Measurements from ENCODE around the gene WBP1L. TPM values are rescaled to one million over a fixed set of nuclear protein-coding genes. Genes with fewer than 3 reads are reported as not detected.
A peak's percentile ranks its signal among the peaks of the same experiment; 100 is the strongest.
"Not testable (repeated sequence)": the region's sequence is repeated elsewhere in the genome, so short reads cannot be mapped to it uniquely, and the experiment has no call there.

WBP1L gene
- total RNA-seq, 1 donor from 2014 or later, result 38.9 TPM

DNA sequence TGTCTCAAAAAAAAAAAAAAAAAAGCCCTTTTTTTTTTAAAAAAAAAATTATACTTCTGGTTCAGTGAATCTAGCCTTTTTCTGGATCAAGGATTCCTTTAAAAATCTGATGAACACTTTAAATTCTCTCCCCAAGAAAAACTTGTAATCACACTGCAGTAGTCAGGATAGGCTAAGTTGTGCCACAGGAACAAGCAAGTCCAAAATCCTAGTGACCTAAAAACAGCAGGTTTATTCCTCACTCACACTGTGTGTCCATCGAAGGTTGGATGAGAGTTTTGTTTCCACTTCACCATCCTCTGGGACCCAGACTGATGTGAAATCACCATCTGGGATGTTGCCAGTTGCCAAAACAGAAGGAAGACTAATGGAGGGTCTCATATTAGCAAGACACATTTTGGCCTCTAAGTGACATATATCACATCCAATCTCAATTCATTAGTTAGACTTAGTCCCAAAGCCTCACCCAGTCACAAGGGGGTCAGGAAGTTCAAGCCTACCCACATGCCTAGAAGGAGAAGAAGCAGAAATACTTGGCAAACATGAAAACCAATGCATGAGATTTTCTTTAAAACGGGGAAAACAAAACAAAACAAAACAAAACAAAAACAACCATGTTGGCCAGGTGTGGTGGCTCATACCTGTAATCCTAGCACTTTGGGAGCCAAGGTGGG, 60.8 kb downstream of the WBP1L start:
- no peak for DNase-seq (ENCODE audit: low read depth in 2 of 2)

DNA sequence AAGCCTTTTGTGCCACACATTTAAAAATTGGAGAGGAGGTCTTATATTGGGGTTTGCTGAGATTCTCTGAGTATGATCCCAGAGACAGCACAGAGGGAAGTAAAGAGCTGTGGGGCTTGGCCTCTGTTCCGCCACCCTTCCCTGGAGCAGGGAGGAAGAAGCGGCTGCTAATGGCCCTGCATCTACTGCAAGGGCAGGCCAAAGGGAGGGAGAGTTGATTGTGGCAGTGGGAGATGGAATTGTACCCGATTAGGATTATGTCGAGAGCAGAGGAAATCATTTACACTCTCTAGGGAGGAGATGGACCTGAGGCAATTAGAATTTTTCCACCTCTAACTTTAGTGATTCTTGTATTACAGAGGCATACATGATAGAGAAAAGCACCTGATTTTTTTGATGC, 64.6 kb downstream of the WBP1L start:
- no peak for DNase-seq (ENCODE audit: low read depth in 2 of 2)

DNA sequence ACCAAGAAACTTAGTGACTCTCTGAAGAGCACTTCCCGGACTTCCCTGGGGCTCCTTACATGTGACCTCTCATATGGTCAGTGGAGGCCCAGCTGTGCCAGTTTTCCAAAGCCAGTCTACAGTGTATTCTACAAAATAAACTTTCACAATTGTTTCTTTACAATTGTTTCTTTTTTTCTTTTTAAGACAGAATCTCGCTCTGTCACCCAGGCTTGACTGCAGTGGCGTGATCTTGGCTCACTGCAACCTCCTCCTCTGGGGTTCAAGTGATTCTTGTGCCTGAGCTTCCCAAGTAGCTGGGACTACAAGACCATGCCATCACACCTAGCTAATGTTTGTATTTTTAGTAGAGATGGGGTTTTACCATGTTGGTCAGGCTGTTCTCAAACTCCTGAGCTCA, 67.6 kb downstream of the WBP1L start:
- no peak for DNase-seq (ENCODE audit: low read depth in 2 of 2)

DNA sequence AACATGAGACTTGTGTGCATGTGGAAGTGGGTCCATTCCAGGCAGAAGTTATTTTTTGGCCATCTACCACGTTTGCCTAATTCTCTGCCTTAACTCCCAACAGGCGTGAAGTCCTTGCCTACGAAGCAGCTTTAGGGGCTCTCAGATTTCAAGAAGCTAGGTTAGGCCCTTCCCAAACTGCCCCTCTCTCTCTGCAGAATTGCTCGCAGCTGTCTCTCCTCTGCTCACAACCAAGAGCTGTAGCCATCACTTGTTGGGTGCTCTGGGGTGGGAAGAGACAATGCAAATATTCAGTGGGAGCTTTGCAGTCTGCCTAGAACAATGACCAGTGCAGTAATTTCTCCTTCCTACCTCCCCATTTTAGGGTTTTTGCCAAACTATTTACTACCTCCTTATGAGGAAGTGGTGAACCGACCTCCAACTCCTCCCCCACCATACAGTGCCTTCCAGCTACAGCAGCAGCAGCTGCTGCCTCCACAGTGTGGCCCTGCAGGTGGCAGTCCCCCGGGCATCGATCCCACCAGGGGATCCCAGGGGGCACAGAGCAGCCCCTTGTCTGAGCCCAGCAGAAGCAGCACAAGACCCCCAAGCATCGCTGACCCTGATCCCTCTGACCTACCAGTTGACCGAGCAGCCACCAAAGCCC, 68.6 kb downstream of the WBP1L start:
- no peak for DNase-seq (ENCODE audit: low read depth in 2 of 2)

DNA sequence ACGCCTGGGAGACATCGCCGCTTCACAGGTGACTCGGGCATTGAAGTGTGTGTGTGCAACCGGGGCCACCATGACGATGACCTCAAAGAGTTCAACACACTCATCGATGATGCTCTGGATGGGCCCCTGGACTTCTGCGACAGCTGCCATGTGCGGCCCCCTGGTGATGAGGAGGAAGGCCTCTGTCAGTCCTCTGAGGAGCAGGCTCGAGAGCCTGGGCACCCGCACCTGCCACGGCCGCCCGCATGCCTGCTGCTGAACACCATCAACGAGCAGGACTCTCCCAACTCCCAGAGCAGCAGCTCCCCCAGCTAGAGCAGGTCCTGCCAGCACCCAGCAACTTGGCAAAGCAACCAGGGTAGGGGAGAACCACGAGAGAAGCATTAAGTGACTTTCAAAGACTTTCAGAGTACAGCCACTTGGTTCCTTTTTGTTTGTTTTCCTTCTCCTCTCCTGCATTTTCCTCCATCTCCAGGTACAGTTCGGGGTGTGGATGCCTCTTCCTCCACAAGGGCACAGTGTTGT, 69.3 kb downstream of the WBP1L start:
- no peak for DNase-seq (ENCODE audit: low read depth in 2 of 2)

DNA sequence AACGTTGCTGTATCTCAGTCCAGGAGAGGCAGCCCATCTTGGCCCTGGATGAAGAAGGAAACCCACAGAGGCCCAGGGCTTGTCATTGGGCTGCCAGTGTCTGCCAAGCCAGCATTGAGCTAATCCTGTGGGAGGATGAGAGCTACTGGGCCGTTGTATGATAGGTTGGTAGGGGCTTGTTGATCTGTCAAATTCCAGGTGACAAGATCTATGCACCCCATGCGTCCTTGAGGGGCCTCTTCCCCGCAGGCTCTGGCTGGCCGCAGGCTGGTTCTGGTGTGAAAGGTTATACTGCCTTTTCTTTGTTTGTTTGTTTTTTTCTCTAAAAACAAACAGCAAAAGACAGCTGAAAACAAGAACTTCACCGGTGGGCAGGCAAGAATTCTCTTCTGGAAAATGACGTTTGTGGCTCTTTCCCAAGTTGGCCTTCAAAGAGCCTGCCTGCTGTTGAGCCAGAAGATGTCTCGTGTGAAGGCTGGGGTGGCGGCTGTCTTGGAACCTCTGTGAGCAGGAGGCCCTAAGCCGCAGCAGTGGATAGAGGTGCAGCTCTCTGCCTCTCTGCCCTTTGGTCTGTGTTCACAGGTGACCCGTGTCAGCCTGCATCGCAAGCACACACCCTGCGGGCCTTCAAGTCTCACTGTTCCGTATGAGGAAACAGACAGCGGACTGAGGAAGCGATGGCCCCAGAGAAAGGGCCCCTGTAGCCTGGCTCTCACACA, 70.1 kb downstream of the WBP1L start:
- DNase-seq (ENCODE audit: low read depth in 2 of 2), result peak in 1 of 2 donors; percentile 16

DNA sequence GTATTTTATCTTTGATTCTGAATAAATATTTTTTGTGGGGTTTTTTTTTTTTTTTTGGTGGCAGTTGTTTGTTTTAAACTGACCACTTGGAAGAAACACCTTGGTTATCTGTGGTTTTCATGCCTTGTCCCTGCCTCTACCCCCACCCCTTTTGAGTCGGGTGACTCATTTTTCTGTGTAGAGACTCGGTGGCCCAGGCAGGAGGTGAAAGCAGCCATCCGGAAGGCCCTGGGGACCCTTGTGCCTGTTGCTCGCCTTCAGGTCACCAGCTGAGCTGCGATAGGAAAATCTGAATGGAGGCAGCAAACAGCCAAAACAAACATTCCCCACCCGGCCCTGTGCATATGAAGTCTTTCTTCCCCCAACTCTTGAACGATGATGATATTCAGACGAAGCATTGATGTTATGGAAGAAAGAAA, 70.7 kb downstream of the WBP1L start:
- peak; percentile 81 to 90 for DNase-seq (ENCODE audit: low read depth in 2 of 2)

DNA sequence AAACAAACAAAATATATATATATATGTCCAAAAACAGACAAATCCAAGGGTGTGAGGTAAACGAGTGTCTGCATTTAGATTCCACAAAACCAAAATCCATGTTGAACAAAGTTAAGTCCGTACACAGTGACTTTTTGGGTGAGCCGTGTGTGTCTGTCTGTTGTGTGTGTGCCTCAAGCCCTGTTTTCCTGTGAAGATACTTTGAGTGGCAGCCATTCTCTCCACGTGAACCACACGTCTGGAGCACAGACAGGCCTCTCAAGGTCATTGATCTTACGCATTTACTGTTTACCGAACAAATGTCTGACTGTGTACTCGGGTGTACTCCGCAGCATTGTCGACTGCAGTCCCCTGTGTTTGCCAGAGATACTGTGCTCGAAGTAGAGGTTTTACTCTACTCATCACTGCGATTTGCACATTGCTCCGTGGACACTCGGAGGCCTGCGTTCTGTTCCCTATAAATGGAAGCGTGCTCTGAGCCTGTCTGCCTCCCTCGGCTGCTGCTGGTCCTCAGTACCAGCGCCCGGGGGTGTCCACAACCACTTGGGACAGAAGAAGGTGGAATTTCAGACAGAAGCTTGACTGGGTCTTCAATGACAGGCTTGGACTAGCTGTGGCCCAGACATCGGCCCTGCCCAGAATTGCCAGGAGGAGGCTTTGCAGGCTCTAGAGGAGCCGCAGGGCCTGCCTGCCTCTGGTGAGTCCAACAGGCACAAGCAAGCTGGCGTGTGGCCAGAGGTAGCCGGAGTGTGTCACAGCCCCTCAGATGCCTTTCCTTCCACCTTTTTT, 71.3 kb downstream of the WBP1L start:
- peak; percentile 67 to 84 for DNase-seq (ENCODE audit: low read depth in 2 of 2)

DNA sequence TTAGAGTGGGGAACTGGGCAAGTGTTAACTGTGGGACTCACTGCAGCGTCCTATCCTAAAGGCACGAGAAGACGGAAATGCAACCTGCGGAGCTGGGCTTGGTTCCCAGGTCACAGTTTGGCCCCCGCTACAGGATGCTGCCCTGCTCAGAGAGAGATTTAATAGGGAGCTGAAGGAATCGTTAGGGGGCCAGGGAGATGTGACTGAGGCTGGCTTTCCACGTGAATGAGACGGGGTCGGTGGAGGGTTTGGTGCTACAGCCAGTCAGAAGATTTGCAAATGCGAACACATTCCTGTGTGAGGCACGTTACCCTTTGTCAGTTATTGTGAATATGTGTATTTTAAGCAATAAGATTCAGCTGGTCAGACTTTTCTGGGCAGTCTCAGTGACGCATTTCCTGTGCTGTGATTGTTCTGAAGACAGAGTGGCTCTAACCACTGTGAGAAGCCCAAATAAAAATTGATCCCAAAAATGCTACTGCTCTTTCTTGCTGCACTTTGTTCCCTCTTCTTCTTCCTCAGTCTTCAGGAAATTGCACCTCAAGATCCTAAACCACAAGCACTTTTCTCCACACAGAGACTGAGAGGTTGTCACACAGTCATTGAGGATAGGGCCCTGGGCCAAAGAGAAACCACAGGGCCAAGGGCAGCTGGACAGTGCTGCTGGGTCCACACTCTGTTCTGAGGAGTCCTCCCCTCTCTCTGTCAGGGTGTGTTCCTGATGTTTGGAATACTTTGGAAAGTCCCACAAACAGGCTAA, 72.2 kb downstream of the WBP1L start:
- DNase-seq (ENCODE audit: low read depth in 2 of 2), result peak; percentile 57 to 96

DNA sequence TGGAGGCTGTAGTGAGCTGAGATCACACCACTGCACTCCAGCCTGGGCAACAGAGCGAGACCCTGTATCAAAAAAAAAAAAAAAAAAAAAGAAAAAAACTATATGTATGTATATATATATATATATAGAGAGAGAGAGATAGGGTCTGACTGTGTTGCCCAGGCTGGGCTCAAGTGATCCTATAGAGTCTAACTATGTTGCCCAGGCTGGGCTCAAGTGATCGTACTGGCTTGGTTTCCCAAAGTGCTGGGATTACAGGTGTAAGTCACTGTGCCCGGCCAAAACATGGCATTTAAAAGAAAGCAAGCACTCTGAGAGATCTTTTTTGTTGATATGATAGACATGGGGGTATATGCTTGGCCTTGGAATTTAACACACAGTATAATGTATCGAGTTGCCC, 73.4 kb downstream of the WBP1L start:
- no peak for DNase-seq (ENCODE audit: low read depth in 2 of 2)

DNA sequence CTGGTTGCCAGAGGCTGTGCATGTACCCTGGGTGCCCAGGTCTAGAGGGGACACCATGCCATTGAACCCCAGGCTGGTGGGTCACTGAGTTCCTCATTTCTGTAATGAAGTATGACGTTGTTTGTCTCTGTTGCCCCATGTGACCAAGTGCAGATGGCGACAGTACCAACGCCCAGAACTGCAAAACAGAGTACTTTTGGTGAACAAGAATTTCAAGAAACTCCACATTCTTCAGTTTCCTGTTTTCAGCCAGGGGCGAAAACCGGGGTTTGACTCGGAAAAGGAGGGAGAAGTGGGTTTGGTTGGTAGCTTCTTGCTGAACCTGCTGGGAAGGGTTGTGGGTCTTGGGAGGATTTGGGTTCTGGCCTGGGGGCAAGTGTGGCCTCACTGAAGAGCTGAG, 75.3 kb downstream of the WBP1L start:
- DNase-seq (ENCODE audit: low read depth in 2 of 2), result no peak

DNA sequence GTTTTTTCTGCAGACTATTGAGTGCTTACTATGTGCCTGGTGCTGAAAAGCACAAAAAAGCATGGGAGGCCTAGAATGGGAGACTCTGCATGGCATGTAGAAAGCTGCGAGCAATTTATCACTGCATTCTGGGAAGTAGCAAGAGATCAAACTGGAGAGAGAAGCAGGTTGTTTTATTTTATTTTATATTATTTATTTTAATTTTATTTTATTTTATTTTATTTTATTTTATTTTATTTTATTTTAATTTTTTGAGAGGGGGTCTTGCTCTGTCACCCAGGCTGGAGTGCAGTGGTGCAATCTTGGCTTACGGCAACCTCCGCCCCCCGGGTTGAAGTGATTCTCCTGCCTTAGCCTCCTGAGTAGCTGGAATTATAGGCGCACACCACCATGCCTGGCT, 76.3 kb downstream of the WBP1L start:
- DNase-seq (ENCODE audit: low read depth in 2 of 2), result not testable (repeated sequence)

DNA sequence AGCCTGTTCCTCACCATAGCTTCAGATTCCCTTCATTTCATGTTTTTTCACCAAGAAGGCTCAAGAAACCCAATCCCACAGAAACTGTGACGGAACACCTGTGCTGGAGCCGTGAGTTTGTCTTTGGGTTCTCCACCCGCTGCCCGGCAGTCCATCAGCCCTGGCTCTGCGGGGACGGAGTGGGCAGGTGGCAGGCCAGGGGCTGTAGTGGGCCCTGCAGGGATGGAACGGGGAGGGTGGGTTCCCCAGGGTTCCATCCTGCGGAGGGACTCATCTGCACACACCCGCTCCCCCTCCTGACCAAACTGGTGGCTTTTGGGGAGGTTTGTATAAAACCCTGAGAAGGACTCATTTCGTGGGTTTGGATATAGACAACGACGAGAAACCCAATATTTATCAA, 78.5 kb downstream of the WBP1L start:
- no peak for DNase-seq (ENCODE audit: low read depth in 2 of 2)

DNA sequence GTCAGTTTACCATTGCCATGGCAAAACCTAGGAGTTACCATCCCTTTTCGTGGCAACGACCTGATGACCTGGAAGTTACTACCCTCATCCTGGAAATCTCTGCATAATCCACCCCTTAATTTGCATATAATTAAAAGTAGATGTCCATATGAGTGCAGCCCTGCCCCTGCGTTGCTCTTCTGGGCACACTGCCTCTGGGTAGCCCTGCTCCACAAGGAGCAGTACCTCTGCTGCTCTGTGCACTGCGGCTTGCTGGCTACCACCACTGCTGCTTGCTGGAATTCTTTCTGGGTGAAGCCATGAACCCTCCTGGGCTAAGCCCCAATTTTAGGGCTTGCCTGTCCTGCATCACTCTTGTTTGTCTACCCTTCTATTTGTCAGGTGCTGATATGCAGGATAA, 80.9 kb downstream of the WBP1L start:
- DNase-seq (ENCODE audit: low read depth in 2 of 2), result no peak

DNA sequence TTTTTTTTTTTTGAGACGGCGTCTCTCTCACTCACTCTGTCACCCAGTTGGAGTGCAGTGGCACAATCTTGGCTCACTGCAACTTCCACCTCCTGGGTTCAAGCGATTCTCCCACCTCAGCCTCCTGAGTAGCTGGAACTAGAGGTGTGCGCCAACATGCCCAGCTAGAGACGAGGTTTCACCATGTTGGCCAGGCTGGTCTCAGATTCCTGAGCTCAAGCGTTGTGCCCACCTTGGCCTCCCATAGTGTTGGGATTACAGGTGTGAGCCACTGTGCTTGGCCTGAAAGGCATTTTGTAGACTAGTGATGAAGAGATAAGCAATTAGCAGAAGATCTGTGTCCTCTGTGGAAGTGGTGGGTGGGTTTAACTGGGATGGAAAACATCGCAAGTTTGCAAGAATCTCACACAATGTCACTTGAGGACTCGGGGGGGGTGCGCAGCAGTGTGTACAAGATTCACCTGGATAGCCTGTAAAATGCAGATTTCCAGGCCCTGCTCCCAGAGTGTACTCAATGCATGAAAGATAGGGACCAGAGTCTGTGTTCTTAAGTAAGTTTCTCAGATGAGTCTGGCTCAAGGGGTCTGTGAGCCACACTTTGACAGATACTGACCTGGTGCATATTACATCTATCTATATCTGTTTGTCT, 82.5 kb downstream of the WBP1L start:
- DNase-seq (ENCODE audit: low read depth in 2 of 2), result no peak

DNA sequence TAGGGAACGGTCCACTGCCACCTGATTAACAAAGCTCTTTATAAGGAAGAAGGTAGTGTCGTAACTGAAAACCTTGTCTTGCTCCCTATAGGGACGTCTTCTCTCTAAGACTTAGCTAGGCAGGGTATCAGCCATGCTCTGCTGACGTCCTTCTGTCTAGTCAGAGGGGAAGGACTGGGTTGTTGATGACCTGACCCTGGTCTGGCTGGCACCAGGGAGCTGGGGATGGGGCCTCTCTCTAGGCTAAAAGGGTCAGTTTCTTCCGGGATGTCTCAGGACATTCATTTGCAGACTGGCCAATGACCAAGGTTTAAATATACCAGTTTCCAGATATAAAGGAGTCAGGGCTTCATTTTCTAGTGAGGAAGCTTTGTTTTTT, 83.8 kb downstream of the WBP1L start:
- no peak for DNase-seq (ENCODE audit: low read depth in 2 of 2)

DNA sequence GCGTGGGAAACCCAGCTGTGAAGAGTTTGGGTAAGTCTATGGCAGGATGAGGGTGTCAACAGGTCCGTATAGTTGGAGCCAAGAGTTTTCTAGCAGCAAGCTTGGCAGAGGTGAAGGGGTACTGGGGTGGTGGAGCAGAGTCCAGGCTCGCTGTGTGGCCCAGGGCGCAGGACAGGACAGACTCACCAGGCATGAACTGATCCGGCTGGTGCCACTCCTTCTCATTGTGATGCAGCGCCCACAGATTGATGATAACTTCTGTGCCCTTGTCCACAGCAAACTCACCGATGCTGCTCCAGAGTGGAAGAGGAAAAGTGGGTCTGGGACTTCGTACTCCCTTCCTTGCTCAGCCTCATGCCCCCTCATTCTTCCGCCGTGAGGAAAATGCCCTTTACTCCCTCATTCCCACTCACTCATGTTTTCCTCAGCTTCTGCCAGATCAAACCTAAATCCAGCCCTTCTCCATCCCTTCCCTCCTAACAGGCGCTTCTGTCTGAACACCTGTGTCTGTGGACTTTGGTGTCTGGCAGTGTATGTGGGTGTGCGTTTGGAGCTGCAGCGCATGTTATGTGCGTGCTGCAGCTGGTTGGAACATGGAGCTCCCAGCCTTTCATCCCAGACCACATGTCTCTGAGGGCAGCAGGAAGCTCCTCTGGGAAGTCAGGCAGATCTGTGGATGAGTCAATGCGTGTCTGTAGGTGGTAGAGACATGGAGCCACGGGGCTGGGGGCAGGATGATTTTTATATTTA, 87.7 kb downstream of the WBP1L start:
- no peak for DNase-seq (ENCODE audit: low read depth in 2 of 2)

DNA sequence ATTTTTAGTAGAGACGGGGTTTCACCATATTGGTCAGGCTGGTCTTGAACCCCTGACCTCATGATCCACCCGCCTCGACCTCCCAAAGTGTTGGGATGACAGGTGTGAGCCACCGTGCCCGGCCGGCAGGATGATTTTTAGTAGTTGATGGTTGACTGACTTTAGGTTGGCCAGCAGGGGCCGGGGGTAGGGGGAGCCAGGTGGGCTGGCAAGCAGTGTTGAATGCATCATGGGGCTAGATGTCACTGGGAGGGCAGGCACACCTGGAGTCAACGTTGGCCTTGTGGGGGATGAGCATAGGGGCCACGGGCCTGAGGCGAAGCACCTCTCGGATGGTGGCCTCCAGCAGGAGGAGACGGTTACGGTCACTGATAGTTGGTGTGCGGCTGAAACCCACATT, 88.5 kb downstream of the WBP1L start:
- DNase-seq (ENCODE audit: low read depth in 2 of 2), result no peak

DNA sequence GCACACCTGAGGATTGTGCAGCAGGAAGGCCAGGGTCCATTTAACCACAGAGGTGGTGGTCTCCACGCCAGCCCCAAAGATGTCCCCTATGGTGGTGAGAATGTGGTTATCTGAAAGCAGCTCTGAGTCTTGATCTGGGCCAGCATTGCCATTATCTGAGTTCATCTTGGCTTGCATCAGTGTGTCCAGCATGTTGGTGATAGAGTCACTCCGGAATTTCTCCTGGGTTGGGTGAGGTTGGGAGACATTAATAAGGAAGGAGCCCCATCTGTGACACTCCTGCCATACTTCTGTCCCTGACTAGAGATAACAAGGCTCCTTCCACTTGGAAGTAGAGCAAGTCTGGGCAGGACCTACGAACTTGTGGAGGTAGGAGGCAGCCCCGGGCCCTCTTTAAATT, 89.2 kb downstream of the WBP1L start:
- DNase-seq (ENCODE audit: low read depth in 2 of 2), result no peak

DNA sequence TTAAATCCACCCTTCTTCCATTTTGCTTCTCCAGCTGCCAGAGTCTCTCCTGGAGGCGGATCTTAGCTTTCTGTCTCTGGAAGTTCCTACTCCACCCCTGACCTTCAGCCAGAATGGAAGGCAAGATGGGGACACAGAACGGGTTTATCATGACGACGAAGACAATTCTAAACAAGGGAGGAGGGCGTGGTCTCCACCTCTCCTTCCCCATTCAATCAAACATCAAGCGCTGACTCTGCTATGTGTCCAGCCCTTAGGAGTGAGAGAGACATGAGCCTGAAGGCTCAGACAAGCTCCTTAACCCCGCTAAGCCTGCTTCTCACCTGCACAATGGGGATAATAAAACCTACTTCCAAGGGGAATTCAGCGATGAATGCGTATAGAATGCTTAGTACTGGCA, 90.4 kb downstream of the WBP1L start:
- no peak for DNase-seq (ENCODE audit: low read depth in 2 of 2)

All from lung microvascular endothelial cell (primary cell).